HepG2 (cell line): ENCODE data around the gene ANAPC2.

Experiments used
- BRCA1 ChIP-seq: sonication (generic); formaldehyde crosslinking; IDR thresholded peaks from 2 replicates; pipeline ENCODE4 v1.4.0; 2020; ENCODE audit warnings: missing genetic modification reagents
- CTCF ChIP-seq: sonication (generic); formaldehyde crosslinking; IDR thresholded peaks from 2 replicates; pipeline ENCODE4 v1.5.0; 2020; ENCODE audit warnings: mild to moderate bottlenecking, missing genetic modification reagents, moderate library complexity
- FOXA1 ChIP-seq, 2 experiments: fragments of 450-650 bp in 1 of 2; sonication (generic) in 1 of 2; formaldehyde crosslinking in 1 of 2; IDR thresholded peaks; 2 replicates each; pipeline versions ENCODE4 v1.4.0 to v1.6.1; 2016 to 2020; ENCODE audit warnings: missing genetic modification reagents in 1 of 2
- GATAD2A ChIP-seq: IDR thresholded peaks from 2 replicates; pipeline ENCODE4 v1.6.1; 2016
- MAZ ChIP-seq, 2 experiments: sonication (generic) in 1 of 2; formaldehyde crosslinking in 1 of 2; IDR thresholded peaks; 2 replicates each; pipeline versions ENCODE4 v1.5.0 to v1.6.1; 2012 to 2020; ENCODE audit warnings: low read depth in 2 of 2, mild to moderate bottlenecking in 2 of 2, borderline replicate concordance in 1 of 2, improper control_type of control experiment in 1 of 2, low read length in 1 of 2, missing genetic modification reagents in 1 of 2, moderate library complexity in 1 of 2
- NFE2L2 ChIP-seq: fragments of 150-350 bp; IDR thresholded peaks from 2 replicates; pipeline ENCODE4 v1.6.1; 2014; ENCODE audit warnings: low read length
- NFRKB ChIP-seq: fragments of 450-650 bp; IDR thresholded peaks from 2 replicates; pipeline ENCODE4 v1.6.1; 2017
- RAD51 ChIP-seq: fragments of 450-650 bp; IDR thresholded peaks from 2 replicates; pipeline ENCODE4 v1.6.1; 2016; ENCODE audit warnings: borderline replicate concordance
- REST ChIP-seq, 2 experiments: IDR thresholded peaks; 2 replicates each; pipeline ENCODE4 v1.6.1; 2011 to 2012; ENCODE audit warnings: low read length in 2 of 2, borderline replicate concordance in 1 of 2, low read depth in 1 of 2, mild to moderate bottlenecking in 1 of 2, moderate library complexity in 1 of 2
- RNF2 ChIP-seq: fragments of 450-650 bp; conservative IDR thresholded peaks from 2 replicates; pipeline ENCODE4 v1.6.1; 2016; ENCODE audit warnings: low read depth
- ZKSCAN5 ChIP-seq: sonication (generic); formaldehyde crosslinking; IDR thresholded peaks from 2 replicates; pipeline ENCODE4 v1.5.1; 2020; ENCODE audit warnings: mild to moderate bottlenecking, missing genetic modification reagents
- ZNF350 ChIP-seq: sonication (generic); formaldehyde crosslinking; IDR thresholded peaks from 2 replicates; pipeline ENCODE4 v1.4.0; 2020; ENCODE audit warnings: mild to moderate bottlenecking, low read depth, missing genetic modification reagents, borderline replicate concordance
- ZNF776 ChIP-seq: sonication (generic); formaldehyde crosslinking; IDR thresholded peaks from 2 replicates; pipeline ENCODE4 v1.4.0; 2020; ENCODE audit warnings: mild to moderate bottlenecking, missing genetic modification reagents

DNA sequence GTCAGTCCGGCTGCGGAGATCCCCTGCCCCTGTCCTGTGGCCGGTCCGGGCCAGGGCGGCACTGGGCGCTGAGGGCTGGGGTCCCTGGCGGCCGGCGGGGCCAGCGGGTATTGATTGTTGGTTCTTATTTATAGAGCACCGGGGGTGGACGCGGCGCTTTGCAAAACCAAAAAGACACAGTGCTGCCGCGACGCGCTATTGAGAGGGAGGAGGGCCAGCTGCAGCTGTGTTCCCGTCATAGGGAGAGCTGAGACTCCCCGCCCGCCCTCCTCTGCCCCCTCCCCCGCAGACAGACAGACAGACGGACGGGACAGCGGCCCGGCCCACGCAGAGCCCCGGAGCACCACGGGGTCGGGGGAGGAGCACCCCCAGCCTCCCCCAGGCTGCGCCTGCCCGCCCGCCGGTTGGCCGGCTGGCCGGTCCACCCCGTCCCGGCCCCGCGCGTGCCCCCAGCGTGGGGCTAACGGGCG, 21.0 kb downstream of the ANAPC2 start:
- no peak for TF ChIP-seq BRCA1 (CRISPR knock-in tag)
- TF ChIP-seq CTCF (CRISPR knock-in tag), result no peak
- no peak for TF ChIP-seq FOXA1 (IDR thresholded peaks at IDR 0.05)
- TF ChIP-seq FOXA1 (CRISPR knock-in tag; IDR thresholded peaks at IDR 0.05), result no peak
- no peak for TF ChIP-seq GATAD2A (CRISPR knock-in tag)
- TF ChIP-seq ZKSCAN5 (CRISPR knock-in tag), result no peak
- no peak for TF ChIP-seq RNF2
- no peak for TF ChIP-seq NFE2L2
- TF ChIP-seq MAZ (IDR thresholded peaks at IDR 0.05; ENCODE audit: borderline replicate concordance, low read depth, low read length), result no peak
- TF ChIP-seq MAZ (CRISPR knock-in tag; IDR thresholded peaks at IDR 0.05; ENCODE audit: low read depth), result no peak
- no peak for TF ChIP-seq RAD51
- TF ChIP-seq ZNF350 (CRISPR knock-in tag), result no peak
- TF ChIP-seq REST (IDR thresholded peaks at IDR 0.05; ENCODE audit: borderline replicate concordance in 1 of 2, low read depth in 1 of 2, low read length in 2 of 2), result no peak
- no peak for TF ChIP-seq NFRKB
- no peak for TF ChIP-seq ZNF776
